ENCODE data around the gene ALDH5A1.

ALDH5A1 gene

DNA sequence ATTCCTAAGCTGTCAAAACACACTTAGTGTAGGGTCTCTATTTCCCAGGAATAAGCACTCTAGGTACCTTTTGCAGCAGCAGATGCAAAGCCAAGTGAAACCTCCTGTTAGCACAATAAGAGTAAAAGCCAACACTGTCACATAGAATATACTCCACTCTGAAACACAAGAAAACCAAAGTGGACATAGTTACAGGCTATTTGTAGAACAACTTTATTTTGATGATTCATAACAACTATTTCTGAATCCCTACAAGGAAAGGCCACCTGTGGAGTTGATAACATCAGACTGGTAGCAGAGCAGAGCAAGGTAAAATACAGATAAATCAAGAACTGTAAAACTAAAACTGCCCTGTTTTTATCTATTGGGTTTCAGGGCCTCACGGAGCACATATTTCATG, 59.7 kb downstream of the ALDH5A1 start:
- Histone ChIP-seq H3K4me1 (ENCODE audit: control insufficient read depth, insufficient read depth, low read length) (no peaks in the 10 kb centered on the region), H3K27me3 (ENCODE audit: control insufficient read depth, insufficient read depth, low read length) (no peaks in the 10 kb centered on the region), H3K9ac (ENCODE audit: low read length) (no peak overlapping the region), H3K4me3 (ENCODE audit: low read length) (no peak overlapping the region), H3K36me3 (ENCODE audit: control insufficient read depth, insufficient read depth, low read length) (no peaks in the 10 kb centered on the region), H3K9me3 (ENCODE audit: control insufficient read depth, low read length) (no peaks in the 10 kb centered on the region)

DNA sequence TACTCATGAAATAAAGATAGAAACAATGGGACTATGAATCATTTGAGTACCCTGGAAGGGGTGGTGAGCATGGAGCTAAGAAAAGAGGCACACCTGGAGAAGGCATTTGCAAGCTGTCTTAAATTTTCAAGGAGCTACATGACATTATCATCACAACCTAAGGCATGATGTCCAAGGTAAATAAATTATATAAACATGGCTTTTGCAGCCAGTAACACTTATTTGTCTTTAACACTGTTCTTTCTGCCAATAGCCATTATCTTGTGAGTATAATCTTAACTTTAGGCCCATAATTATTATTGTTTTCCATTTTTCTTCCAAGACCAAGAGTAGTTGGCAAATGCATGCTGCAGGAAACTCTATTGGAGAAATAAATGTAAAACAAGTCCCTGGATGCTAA, 63.7 kb downstream of the ALDH5A1 start:
- no peaks in the 10 kb centered on the region for H3K4me1 ChIP-seq (ENCODE audit: control insufficient read depth, insufficient read depth, low read length)
- no peak overlapping the region for H3K4me3 ChIP-seq (ENCODE audit: low read length)
- H3K9me3 ChIP-seq (ENCODE audit: control insufficient read depth, low read length): no peaks in the 10 kb centered on the region
- H3K36me3 ChIP-seq (ENCODE audit: control insufficient read depth, insufficient read depth, low read length): no peaks in the 10 kb centered on the region
- no peak overlapping the region for H3K9ac ChIP-seq (ENCODE audit: low read length)
- H3K27me3 ChIP-seq (ENCODE audit: control insufficient read depth, insufficient read depth, low read length): no peaks in the 10 kb centered on the region

DNA sequence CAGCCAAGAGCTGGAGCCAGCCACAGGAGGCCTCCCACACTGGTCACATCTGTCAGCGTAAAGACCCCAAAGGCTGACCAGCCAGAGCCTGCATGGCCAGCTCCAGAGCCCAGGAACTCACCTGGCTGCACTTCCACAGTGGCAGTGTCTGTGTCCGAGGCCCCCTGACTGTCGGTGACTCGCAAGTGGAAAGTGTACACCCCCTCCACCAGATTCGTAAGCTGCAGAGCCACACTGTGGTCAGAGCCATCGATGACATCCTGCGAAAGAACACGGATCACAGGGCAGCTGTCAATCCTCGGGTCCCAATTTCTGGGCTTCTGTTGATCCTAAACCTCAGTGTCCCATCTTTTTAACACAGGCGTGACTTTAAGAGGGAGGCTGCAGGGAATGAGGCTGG, 69.3 kb downstream of the ALDH5A1 start:
- Histone ChIP-seq H3K4me1 (ENCODE audit: control insufficient read depth, insufficient read depth, low read length) (no peaks in the 10 kb centered on the region), H3K9ac (ENCODE audit: low read length) (no peak overlapping the region), H3K27me3 (ENCODE audit: control insufficient read depth, insufficient read depth, low read length) (no peaks in the 10 kb centered on the region), H3K36me3 (ENCODE audit: control insufficient read depth, insufficient read depth, low read length) (no peaks in the 10 kb centered on the region), H3K9me3 (ENCODE audit: control insufficient read depth, low read length) (no peaks in the 10 kb centered on the region), H3K4me3 (ENCODE audit: low read length) (no peak overlapping the region)

DNA sequence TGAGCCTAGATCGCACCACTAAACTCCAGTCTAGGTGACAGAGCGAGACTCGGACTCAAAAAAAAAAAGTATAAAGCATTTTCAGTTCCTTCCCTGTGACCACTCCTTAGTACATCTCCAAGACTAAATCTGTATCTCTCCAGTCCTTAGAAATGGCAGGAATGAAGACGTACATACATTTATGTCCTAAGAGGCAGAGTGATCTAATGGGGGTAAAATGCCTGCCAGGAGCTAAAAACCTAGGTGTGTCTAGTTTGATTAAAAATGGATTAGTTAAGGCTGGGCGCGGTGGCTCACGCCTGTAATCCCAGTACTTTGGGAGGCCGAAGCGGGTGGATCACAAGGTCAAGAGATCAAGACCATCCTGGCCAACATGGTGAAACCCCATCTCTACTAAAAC, 70.4 kb downstream of the ALDH5A1 start:
- H3K27me3 ChIP-seq (ENCODE audit: control insufficient read depth, insufficient read depth, low read length): no peaks in the 10 kb centered on the region

DNA sequence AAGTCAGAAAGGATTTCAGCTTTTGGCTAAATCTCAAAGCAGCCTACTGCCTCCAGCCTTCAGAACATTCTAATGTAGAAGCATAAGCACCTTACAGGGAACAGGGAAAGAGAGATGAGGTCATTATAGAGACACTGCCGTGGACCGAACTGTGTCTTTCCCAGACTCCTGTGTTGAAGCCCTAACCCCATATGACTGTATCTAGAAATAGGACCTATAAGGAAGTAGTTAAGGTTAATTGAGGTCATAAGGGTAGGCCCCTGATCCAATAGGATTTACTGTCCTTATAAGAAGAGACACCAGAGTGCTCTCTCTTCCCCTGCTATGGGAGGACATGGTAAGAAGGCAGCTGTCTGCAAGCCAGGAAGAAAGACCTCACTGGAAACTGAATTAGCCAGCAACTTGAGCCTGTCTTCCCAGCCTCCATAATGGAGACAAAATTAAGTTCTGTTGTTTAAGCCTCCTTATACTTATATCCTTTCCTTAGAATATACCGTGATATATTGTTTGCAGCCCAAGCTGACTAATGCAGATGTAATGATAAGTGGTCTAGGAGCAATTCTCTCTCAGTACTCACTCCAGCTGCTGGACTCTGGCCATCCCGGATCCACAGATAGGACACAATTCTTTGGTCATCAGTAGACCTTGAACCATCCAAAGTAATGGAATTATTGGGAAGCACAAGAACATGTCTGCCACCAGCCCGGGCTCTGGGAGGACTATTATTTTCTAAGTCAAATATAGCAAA, 71.4 kb downstream of the ALDH5A1 start:
- H3K36me3 ChIP-seq (ENCODE audit: control insufficient read depth, insufficient read depth, low read length): no peaks in the 10 kb centered on the region
- H3K9ac ChIP-seq (ENCODE audit: low read length): no peak overlapping the region
- no peaks in the 10 kb centered on the region for H3K27me3 ChIP-seq (ENCODE audit: control insufficient read depth, insufficient read depth, low read length)
- H3K4me1 ChIP-seq (ENCODE audit: control insufficient read depth, insufficient read depth, low read length): no peaks in the 10 kb centered on the region
- no peaks in the 10 kb centered on the region for H3K9me3 ChIP-seq (ENCODE audit: control insufficient read depth, low read length)
- H3K4me3 ChIP-seq (ENCODE audit: low read length): no peak overlapping the region

More for the DNA sequence above, 70.4 kb downstream of the ALDH5A1 start:
- no peak overlapping the region for H3K4me3 ChIP-seq (ENCODE audit: low read length)
- no peaks in the 10 kb centered on the region for H3K36me3 ChIP-seq (ENCODE audit: control insufficient read depth, insufficient read depth, low read length)
- H3K4me1 ChIP-seq (ENCODE audit: control insufficient read depth, insufficient read depth, low read length): no peaks in the 10 kb centered on the region
- no peak overlapping the region for H3K9ac ChIP-seq (ENCODE audit: low read length)
- no peaks in the 10 kb centered on the region for H3K9me3 ChIP-seq (ENCODE audit: control insufficient read depth, low read length)

DNA sequence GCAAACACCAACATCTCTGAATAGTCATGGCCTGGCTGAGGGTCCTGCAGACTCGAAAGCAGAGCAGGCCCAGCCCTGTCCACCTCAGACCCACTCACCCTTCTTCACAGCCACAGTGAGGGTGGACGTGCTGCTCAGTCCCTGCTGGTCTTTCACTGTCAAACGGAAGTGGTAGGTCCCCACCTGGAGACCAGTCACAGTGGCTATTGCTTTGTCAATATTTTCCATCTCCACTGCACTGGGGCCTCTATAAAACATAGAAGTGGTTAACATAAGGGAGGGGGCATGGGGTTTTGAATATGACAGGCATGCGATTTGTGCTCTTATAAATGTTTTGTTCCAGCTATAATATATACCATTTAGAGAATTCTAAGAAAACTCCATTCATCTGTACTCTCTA, 73.9 kb downstream of the ALDH5A1 start:
- Histone ChIP-seq H3K9ac (ENCODE audit: low read length) (no peak overlapping the region), H3K27me3 (ENCODE audit: control insufficient read depth, insufficient read depth, low read length) (no peaks in the 10 kb centered on the region), H3K4me1 (ENCODE audit: control insufficient read depth, insufficient read depth, low read length) (no peaks in the 10 kb centered on the region), H3K36me3 (ENCODE audit: control insufficient read depth, insufficient read depth, low read length) (no peaks in the 10 kb centered on the region), H3K4me3 (ENCODE audit: low read length) (no peak overlapping the region), H3K9me3 (ENCODE audit: control insufficient read depth, low read length) (no peaks in the 10 kb centered on the region)

DNA sequence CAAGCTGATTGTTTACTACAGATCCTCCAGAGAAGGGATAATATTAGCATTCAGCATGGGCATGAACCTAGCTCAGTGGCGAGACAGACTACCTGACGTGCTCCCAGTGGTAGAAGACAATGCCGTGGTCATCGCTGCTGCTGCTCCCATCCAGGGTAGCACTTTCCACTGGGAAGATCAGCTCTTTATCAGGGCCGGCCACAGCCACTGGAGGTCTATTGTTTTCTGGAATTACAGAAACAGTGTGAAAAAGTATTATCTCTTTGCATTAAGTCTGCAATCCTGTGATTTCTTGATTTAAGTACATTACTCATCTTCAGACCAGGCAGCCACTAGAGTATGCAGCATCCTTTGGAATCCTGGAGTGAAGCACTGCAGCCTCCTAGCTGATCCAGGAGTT, 75.0 kb downstream of the ALDH5A1 start:
- Histone ChIP-seq H3K9ac (ENCODE audit: low read length) (no peak overlapping the region), H3K36me3 (ENCODE audit: control insufficient read depth, insufficient read depth, low read length) (no peaks in the 10 kb centered on the region), H3K9me3 (ENCODE audit: control insufficient read depth, low read length) (no peaks in the 10 kb centered on the region), H3K4me1 (ENCODE audit: control insufficient read depth, insufficient read depth, low read length) (no peaks in the 10 kb centered on the region), H3K27me3 (ENCODE audit: control insufficient read depth, insufficient read depth, low read length) (no peaks in the 10 kb centered on the region), H3K4me3 (ENCODE audit: low read length) (no peak overlapping the region)

DNA sequence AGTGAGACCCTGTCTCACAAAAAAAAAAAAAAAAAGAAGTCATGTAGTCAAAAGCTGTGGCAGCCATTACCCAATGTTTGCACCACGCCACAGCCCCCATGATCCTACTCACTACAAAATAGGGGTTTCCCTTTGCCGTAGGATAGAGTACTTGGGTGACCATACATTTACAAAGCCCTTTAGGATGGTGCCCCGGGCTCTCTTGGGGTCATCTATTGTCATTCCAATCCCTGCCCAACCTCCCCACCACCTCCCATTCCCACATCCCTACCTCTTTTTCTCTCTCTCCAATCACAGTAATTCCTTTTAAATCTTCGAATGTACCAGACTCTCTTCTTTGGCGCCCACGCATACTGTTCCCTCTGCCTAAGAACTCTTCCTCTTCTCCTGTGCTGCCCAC, 76.6 kb downstream of the ALDH5A1 start:
- Histone ChIP-seq H3K9ac (ENCODE audit: low read length) (no peak overlapping the region), H3K9me3 (ENCODE audit: control insufficient read depth, low read length) (no peaks in the 10 kb centered on the region), H3K4me3 (ENCODE audit: low read length) (no peak overlapping the region), H3K27me3 (ENCODE audit: control insufficient read depth, insufficient read depth, low read length) (no peaks in the 10 kb centered on the region), H3K4me1 (ENCODE audit: control insufficient read depth, insufficient read depth, low read length) (no peaks in the 10 kb centered on the region), H3K36me3 (ENCODE audit: control insufficient read depth, insufficient read depth, low read length) (no peaks in the 10 kb centered on the region)

DNA sequence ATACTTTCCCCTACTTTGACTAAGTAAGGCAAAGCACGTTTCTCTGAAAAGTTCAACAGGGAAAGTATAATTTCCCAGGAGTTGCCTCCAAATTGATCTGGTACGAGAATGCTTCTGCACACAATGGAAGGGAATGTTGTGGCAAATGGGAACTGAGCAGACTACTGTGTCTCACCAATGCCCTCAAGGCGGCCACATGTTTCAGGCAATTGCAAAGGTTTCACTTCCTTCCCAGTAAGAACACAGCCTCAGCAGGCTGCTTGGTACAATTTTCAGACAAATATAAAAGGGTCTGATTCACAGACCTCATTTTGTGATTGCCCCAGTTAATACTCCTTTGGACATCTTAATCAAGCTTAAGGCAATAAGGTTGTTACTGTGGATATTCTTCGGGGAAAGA, 80.0 kb downstream of the ALDH5A1 start:
- Histone ChIP-seq H3K36me3 (ENCODE audit: control insufficient read depth, insufficient read depth, low read length) (no peaks in the 10 kb centered on the region), H3K9me3 (ENCODE audit: control insufficient read depth, low read length) (no peaks in the 10 kb centered on the region), H3K4me3 (ENCODE audit: low read length) (no peak overlapping the region), H3K27me3 (ENCODE audit: control insufficient read depth, insufficient read depth, low read length) (no peaks in the 10 kb centered on the region), H3K4me1 (ENCODE audit: control insufficient read depth, insufficient read depth, low read length) (no peaks in the 10 kb centered on the region), H3K9ac (ENCODE audit: low read length) (no peak overlapping the region)

DNA sequence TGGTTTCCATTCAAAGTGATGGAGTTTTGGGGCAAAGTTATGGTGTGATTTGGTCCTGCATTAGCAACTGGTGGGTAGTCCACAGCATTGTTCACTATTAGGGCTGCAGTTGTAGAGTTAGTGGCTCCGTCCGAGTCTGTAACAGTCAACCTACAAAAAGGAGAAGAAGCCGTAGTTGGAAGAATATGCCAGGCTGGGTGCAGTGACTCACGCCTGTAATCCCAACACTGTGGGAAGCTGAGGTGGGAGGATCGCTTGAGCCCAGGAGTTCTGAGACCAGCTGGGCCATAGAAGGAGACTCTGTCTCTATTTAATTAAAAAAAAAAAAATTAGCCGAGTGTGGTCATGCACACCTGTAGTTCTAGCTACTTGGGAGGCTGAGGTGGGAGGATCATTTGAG, 81.7 kb downstream of the ALDH5A1 start:
- H3K27me3 ChIP-seq (ENCODE audit: control insufficient read depth, insufficient read depth, low read length): no peaks in the 10 kb centered on the region
- no peaks in the 10 kb centered on the region for H3K36me3 ChIP-seq (ENCODE audit: control insufficient read depth, insufficient read depth, low read length)
- no peaks in the 10 kb centered on the region for H3K4me1 ChIP-seq (ENCODE audit: control insufficient read depth, insufficient read depth, low read length)
- H3K9ac ChIP-seq (ENCODE audit: low read length): no peak overlapping the region
- H3K9me3 ChIP-seq (ENCODE audit: control insufficient read depth, low read length): no peaks in the 10 kb centered on the region
- H3K4me3 ChIP-seq (ENCODE audit: low read length): no peak overlapping the region

DNA sequence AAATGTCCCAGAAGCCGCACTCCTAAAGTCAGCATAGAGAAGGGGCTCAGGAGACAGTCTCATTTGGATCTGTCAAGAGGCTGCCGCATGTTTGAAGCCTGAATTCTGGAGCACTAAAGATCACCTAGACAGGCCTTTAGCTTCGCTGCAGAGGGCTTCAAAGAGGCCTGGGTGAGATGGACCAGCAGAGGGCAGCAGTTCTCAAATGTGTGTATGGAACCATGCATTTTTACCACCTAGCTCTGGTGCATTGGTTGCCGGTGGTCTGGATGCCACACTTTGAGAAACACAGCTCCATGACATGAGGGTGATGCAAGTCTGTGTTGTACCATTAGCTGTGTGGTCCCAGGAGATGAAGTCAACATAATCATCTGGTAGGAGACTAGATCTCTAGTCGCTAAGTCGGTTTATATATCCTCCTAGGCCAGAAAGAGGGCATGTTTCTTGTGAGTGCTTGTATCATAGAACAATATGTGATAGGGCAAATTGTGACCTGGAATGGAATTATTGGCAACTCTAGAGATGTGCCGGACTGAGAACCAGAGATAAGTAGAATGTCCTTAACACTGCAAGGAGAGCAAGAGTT, 86.4 kb downstream of the ALDH5A1 start:
- H3K9me3 ChIP-seq (ENCODE audit: control insufficient read depth, low read length): no peaks in the 10 kb centered on the region
- H3K4me1 ChIP-seq (ENCODE audit: control insufficient read depth, insufficient read depth, low read length): peaks cover 6% of the 10 kb centered on the region
- H3K27me3 ChIP-seq (ENCODE audit: control insufficient read depth, insufficient read depth, low read length): no peaks in the 10 kb centered on the region
- no peaks in the 10 kb centered on the region for H3K36me3 ChIP-seq (ENCODE audit: control insufficient read depth, insufficient read depth, low read length)
- no peak overlapping the region for H3K4me3 ChIP-seq (ENCODE audit: low read length)
- no peak overlapping the region for H3K9ac ChIP-seq (ENCODE audit: low read length)

DNA sequence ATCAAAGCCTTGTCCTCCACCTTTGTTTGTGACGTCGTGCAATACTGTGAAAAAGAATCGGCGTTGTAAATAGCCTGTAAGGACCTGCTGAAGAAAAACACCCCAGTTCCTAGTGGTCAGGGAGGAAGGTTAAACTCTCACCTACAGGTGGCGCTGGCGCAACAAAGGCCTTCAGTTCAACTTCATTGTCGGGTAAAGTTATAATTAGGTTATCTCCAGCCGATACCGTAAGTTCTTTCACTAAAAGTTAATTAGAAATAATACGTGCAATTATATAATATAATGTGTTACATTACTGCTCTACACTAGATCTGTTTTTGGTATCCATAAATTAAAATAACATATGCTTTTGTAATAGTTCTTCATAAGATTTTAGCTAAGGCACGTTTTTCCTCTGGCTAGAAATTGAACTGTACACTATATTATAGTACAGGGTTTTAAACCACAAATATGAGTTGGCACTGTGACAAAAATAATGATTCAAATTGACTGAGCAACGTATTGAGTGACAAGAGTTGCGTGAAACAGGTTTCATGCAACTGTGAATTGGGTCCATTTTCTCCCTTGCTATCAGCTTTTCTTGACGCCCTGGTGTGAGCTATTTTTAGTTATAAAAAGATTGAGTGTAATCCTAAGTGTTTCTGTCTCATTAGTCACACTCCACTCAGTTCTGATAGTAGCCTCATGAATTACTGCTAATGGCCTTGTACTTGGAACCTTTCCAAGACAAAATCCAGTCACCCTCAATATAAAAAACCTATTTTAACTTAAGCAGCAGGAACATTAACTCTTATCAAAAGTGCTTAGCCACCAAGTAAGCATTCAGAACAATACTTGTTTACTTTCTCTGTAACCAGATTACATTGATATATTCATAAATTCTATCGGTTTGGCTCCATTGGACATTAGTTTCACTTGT, 89.0 kb downstream of the ALDH5A1 start:
- no peaks in the 10 kb centered on the region for H3K9me3 ChIP-seq (ENCODE audit: control insufficient read depth, low read length)
- no peaks in the 10 kb centered on the region for H3K27me3 ChIP-seq (ENCODE audit: control insufficient read depth, insufficient read depth, low read length)
- H3K9ac ChIP-seq (ENCODE audit: low read length): no peak overlapping the region
- peaks cover 6% of the 10 kb centered on the region for H3K4me1 ChIP-seq (ENCODE audit: control insufficient read depth, insufficient read depth, low read length)
- H3K4me3 ChIP-seq (ENCODE audit: low read length): no peak overlapping the region
- no peaks in the 10 kb centered on the region for H3K36me3 ChIP-seq (ENCODE audit: control insufficient read depth, insufficient read depth, low read length)

All from mucosa of stomach (tissue), 1 donor.